T-helper 9 cell (primary cell): ENCODE measurements around the gene C11orf42.
A peak's percentile ranks its signal among the peaks of the same experiment; 100 is the strongest.
"Not testable (repeated sequence)": the region's sequence is repeated elsewhere in the genome, so short reads cannot be mapped to it uniquely, and the experiment has no call there.

Source experiments
- DNase-seq: peaks from one replicate; pipeline ENCODE4 v3.0.0-alpha.2; 2020

The C11orf42 gene

DNA sequence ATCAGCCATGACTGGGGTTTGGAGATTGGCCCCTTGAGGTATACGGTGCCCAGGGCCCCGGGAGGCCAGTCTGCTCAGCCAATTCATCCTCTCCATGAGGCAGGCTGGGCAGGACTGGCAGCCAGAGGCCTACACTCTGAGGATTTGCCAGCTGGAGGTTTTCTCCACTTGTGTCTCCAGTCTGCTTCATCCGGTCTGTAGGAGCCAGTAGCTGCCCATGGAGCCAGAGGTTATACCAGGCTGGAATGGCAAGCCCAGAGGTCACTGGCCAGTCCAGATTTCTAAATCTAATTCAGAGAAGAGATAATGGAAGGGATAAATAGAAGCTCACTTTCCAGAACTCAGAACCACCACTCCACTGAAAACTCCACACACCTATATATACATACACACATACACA, 19.1 kb downstream of the C11orf42 start:
- DNase-seq = no peak

DNA sequence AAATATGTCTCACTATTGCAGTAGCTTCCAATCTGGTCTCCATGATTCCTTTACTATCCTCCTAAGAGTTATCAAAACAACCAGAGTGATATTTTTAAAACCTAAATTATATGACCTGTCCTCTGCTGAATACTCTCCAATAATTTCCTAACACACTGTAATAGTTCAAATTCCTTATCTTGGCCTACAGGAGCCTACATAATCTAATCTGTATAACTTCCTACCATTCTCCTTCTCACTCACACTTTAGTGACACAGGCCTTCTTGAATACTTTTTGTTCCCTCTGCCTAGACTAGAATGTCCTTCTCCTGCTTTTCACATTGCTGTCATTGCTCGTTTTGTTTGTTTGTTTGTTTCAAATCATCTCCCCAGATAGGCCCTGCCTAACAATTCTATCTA, 19.7 kb downstream of the C11orf42 start:
- DNase-seq = no peak

DNA sequence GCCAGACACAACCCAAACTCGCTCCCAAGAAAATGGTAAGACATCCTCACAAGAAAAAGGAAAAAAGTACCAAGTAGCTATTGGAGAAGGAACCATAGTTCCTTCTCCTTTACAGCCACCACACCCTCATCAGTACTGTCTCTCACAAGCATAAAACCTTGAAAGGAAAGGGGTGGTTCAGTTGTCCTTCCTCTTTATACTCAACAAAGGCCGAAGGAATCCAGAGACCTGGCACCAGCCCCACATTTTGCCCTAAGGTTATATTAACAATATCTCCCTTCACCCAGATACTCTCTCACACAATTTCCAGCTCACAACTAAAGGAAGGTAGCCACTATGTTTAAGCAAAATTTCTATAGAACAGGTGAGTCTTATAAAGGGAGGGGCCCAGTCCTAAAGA, 20.5 kb downstream of the C11orf42 start:
- no peak for DNase-seq

DNA sequence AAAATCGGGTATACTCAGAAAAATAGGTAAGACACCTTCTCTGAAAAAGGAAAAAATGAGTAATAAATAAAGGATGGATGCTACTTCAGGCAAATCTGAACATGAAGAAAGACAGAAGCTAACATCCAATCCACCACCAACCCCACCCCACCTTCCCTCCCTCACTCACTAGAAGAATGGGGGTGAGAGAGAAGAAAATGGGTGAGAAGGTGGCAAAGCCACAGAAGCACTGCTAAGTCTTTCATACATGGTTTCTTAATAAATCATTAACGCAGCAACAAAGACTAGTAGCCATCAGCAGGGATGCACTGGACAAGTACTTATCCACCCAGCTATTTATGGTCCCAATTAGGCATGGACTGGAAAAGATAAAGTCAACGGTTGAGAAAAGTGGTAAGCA, 23.2 kb downstream of the C11orf42 start:
- no peak for DNase-seq

DNA sequence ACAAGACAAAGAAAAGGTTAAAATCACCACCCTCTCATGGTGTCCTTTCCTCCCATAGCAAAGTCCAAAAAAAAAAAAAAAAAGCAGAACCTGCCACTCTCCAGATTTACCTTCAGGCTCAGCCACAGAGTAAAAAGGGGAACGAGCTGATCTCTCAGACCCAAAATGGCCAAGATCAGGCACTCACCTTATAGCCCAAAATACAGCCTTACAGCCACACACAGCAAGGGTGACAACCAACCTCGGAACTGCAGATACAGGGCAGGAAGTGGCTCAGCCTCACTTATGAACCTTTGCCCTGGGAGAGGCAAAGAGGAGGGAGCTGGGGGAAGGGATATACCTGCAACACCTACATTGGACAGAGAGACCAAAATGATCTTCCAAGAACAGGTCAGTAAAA, 24.6 kb downstream of the C11orf42 start:
- DNase-seq = no peak

DNA sequence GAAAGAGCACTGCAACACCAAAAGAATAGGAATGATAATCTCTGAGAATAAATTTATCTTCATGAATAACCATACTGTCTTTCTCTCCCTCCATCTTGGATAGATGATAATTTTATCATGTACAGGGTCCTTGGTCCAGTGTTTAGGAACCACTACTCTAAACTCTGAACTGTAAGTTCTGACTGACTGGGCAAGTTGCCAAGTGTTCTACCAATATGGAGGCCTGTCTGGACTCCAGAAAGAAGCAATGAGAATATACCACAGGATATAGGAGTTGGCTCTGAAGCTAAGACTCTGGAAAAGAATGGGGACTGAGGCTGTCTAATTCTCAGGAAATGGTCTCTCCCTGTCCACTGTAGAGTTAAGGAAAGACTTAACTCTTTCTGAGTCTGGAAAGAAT, 27.5 kb downstream of the C11orf42 start:
- DNase-seq = no peak

DNA sequence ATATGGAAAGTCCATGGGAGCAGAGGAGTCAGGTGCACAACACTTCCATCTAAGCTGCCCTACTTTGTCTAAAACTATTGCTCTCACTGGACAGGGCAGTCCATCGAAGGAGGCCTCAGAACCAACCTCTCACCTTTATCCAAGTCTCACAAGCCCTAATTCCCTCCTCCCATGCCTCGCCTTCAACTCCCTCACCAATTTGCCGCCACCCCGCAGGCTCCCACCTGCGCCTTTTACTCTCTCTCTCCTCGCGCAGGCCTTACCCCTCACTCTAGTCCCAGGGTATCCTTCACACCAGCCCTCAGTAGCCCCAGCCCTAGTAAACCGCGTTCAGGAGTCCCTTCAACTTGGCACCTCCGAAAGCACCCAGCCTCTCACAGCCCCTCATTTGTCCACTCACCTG, 28.6 kb downstream of the C11orf42 start:
- no peak for DNase-seq

DNA sequence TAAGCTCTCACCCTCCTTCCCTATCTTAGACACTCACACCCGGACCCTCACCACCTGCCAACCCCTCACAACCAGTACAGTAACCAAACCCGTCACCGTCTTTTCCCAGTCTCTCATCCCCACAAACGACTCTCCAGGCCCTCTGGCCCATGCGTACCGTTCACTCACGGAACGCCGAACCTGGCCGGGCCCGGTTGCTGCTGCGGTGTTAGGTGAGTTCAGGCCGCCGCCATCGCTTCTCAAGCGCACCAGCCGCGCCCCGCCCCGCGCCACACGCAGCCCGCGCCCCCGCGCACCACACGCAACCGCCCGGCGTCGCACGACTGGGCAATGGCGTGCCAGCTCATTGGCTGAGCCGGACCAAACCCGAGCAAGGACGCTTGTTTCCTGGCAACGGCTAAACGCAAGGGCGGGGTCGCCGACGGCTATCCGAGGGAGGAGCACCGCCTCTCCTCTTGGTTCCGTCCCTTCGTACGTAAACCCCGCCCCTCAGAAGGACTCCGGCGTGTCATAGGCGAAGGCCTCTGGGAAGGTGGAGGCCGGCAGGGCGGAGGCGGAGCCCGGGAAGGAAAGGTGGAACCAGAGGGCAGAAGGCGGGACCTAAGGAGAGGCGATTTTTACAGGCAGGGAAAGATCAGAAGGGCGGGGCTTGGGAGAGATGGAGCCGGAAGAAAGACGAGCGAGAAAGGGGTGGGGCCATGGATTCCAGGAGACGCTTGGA, 29.2 kb downstream of the C11orf42 start, which contains the start of gene FHIP1B:
Gene FHIP1B, minus strand, starts transcription at position 250 of the 721 bp plus-strand sequence. CDS start 10,120 bp downstream, outside the sequence.
- peak; percentile 96 for DNase-seq

DNA sequence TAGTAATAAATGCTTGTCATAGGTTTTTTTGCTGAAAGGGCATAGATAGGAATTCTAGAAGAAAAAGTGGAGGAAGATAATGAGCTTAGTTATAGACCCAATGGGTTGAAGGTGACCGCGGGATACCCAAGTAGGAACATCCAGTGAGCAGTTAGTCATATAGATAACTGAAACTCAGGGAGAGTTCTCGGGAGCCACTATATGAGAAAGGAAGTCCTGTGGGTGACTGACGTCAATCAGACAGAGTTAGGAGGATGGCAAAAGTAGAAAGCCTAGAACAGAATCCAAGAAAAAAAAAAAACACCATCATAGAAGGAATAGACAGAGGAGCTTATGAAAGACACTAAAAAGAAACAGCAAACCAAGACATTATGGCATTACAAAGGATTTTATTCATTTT, 31.9 kb downstream of the C11orf42 start:
- no peak for DNase-seq

DNA sequence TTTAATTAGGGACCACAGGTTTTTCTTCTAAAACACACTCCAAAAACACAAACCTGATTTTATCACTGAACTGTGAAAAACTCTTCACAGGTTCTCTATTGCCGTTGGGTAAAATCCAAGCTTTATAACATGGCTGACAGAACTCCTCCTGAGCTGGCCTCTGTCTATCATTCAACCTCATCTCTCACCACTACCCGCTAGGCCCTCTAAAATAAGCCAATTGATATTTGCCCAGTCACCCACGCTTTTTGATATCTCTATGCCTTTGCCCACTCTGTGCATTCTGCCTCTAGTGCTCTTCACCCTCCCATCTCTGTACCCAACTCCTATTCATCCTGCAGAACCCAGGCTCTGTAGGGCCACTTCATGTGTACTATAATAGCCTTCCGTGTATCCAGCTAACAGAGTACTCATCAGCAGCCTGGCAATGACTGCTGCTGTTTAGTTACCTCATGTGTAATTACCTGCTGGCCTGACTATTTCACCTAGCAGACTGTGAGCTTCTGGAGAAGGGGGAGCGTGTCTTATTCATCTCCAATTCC, 32.5 kb downstream of the C11orf42 start:
- DNase-seq = no peak

DNA sequence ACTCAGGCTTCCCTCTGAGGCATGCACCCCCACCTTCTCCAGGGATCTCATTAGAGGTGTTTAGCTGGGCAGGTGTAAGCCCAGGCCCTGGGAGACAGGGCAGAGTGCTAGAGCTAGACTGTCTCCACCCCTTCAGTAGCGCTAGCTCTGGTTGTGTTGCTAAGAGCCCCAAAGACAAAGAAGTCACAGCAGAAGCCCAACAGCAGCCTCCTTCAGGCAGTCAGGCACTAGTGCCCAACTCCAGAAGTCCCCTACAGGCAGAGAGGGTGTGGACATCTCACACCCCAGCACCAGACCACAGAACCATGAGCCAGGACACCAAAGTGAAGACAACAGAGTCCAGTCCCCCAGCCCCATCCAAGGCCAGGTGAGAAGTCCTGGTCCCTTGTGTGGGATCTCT, 33.5 kb downstream of the C11orf42 start, which contains the start of gene CNGA4:
Gene CNGA4, plus strand, starts transcription at position 188 of the 400 bp plus-strand sequence. Its CDS starts 118 bp downstream, at position 306.
- DNase-seq = no peak

DNA sequence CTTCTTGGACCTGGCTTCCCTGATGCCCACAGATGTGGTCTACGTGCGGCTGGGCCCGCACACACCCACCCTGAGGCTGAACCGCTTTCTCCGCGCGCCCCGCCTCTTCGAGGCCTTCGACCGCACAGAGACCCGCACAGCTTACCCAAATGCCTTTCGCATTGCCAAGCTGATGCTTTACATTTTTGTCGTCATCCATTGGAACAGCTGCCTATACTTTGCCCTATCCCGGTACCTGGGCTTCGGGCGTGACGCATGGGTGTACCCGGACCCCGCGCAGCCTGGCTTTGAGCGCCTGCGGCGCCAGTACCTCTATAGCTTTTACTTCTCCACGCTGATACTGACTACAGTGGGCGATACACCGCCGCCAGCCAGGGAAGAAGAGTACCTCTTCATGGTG, 34.8 kb downstream of the C11orf42 start:
- DNase-seq = no peak

DNA sequence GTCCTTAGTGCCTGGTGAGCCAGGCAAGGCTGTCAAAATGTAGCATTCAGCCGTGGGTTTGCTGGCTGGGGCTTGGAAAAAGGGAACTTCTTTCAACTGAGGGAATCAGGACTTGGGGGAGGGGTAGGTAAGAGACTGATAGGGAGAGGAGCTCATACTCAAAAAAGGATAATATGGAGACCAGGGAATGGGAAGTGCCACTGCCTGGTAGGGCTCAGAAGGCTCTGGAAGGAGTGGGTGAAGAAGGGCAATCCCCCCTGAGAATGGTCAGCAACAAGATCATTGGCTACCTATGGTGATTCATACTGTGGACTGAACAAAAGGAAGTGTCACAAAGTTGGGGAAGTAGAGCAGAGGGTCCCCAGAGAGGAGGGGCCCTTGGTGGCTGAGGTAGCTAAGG, 35.4 kb downstream of the C11orf42 start:
- no peak for DNase-seq

DNA sequence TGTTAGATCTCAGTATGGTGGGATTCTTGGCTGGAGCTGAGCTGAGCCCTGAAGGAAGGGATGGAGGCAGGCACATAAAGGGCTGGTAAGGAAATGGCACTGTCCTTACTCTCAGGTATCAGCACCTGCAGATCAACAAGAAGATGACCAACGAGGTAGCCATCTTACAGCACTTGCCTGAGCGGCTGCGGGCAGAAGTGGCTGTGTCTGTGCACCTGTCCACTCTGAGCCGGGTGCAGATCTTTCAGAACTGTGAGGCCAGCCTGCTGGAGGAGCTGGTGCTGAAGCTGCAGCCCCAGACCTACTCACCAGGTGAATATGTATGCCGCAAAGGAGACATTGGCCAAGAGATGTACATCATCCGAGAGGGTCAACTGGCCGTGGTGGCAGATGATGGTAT, 36.0 kb downstream of the C11orf42 start:
- DNase-seq = no peak

DNA sequence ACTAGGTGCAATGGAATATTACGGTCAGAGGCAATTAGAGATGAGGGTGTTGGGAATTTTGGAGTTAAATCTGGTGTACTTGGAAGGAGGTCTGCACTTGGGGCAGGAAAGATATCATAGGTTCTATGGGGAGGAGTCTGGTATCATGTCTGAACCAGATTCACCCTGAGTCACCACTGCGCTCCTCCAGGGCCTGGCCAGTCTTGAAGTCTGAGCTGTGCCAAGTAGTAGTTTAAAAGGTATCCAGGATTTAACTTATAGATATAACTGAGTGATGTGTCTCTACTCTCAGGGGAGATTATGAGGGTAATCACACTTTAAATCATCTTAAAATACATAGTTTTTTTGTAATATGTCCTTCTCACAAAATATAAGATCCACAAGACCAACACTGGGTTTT, 40.2 kb downstream of the C11orf42 start:
- DNase-seq = no peak

DNA sequence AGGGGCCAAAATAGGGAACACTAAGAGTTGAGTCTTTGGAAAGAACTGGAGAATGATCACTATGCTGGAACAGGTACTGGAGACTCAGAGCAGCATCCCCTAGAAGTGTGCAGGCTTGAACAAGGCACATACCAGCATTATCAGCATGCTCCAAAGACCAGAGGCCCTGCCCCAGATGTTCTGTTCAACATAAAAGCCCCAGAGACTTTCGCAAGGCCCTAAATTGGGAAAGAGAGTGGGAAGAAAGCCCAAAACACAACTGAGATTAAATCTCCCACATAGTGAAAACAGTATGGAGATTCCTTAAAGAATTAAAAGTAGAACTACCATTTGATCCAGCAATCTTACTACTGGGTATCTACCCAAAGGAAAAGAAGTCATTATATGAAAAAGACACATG, 42.9 kb downstream of the C11orf42 start:
- DNase-seq = no peak

DNA sequence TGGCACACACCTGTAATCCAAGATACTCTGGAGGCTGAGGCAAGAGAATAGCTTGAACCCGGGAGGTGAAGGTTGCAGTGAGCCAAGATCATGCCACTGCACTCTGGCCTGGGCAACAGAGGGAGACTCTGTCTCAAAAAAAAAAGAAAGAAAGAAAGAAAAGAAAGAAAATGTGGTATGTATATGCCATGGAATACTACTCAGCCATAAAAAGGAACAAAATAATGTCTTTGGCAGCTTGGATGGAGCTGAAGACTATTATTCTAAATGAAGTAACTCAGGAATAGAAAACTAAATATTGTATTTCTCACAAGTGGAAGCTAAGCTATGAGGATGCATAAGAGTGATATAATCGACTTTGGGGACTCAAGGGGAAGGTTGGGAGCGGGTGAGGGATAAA, 43.5 kb downstream of the C11orf42 start:
- not testable (repeated sequence) for DNase-seq

DNA sequence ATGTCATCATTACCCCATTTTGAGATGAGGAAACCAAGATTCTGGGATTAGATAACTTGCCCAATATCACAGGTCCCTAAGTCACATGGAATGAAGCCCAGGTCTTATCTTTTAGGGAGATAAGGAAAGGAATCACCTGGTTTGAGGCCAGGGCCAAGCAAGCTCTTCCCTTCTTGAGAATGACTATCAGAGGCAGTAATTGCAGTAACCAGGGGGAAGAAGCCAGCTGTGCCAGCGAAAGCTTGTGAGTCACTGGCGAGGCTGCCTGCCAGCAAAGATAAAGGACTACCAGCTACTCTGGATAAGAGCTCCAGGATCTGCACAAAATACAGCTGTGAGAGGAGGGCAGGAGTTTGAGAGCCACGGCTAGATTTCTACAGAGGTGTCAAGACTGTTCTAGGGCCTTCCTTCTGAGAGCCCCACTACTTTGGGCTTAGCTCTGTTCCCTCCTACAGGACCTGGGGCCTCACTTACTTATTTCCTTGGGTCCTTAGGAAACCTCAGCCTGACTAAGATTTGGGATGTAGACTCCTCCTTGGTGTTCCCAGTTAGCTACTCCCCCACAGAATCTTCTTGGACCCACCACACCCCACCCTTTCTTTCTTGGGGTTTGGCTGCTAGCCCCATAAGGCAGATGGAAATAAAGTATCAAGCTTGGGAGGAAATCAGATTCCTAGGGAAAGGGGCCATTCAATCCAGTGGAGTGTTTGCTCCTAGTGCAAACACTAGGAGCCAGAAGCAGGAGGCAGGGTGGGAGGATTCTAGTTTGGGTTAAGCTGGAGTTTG, 44.6 kb downstream of the C11orf42 start:
- DNase-seq = no peak

DNA sequence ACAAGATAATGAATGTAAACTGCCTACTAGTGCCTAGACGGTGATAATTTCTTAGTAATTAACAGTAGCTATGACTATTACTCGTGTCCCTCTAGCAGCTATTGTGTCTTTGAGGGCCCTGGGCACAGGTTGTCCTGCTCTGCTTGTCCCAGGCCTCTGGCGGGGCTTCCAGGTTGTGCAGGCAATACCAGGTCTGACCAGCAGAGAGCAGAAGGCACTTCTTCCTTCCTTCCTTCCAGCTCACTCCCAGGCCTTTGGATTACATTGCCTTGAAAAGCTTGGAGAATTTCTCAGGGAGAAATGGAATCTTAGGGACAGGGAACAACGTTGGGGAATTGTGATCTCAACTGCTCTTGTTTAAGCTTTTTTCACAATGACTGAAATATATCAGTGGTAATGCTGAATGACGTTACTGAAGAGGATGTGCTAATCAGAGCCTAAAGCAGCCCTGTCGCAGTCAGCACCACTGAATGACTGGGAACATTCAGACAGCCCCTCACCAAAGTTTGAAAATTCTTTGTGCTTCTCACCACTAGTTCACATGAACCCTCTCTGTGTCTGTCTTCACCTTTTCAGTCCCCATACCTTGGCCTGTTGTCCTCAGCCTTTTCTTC, 45.9 kb downstream of the C11orf42 start:
- peak; percentile 40 for DNase-seq

DNA sequence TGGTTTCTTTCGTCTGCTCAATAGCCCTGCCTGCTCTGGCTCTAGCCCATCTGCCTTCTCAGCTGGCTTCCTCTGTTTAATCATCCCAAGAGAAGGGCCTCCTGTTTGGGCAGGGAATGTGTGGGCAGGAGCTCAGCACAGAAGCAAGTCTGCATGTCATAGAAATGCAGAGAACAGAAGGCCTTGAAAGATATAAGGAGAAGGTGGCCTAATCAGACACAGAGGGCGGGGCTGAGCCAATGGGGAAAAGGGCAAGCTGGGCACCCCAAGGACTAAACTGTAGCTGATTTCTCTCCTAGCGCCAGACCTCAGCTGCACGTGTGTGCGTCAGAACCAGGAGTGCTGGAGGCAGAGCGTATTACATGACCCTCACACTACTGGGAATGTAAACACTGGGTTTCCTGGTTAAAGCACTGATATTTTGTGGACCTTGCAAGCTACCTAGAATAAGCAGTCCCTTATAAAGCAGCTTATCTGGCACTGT, 46.7 kb downstream of the C11orf42 start:
- no peak for DNase-seq

DNA sequence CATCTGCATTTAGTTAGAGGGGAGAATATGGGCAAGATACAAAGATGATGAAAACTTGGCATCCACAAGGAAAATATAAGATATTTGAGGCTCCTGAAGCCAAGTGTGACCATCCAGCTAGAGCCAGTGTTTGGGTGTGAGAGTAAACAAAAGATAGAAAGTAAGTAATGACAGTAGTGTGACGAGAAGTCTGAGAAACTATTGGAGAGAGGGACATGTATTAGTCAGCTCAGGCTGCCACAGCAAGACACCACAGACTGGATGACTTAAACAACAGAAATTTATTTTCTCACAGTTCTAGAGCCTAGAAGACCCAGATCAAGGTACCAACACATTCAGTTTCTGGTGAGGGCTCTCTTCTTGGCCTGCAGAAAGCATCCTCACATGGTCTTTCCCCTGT, 47.8 kb downstream of the C11orf42 start:
- DNase-seq = no peak

DNA sequence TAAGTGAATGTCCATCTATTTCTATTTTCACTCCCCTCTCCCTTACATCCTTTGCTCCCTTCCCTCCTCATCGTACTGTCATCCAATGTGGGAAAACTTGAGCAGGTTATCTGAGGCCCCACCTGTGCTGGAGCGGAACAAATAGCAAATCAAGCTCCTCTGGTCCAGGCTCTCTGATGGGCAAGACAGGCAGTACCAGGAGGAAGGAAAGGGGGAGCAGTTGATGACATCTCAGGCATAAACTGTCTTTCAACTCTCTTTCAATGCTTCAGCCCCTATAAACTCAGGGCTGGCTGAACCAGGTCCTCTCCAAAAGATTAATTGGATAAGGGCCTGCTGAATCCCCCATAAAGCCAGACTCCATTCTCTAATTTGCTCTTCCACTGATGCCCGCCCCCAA, 52.8 kb downstream of the C11orf42 start:
- no peak for DNase-seq

DNA sequence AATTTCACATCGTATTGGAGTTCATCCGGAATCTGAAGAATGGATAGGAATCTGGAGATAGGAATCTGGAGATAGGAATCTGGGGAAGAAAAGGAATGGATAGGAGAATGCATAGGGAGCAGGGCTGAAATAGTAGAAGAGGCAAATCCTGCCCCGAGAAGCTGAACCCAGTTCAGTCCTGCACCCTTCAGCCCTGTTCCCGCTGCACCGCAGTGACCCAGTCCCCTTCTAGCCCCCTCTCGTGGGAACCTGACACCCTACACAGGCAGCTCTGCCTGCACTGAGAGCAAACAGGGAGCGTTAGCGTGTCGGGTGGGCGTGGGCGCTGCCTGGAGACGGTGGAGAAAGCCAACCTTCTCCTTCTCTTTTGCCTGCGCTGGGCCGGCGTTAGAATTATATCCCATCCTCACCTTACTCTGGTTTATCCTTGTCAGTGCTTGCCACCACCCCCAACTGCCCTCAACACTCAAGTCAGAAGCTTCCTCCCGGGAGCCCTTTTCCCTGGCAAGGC, 53.3 kb downstream of the C11orf42 start:
- DNase-seq = no peak
